Measurements from ENCODE around the gene CTXN2.
A peak's percentile ranks its signal among the peaks of the same experiment; 100 is the strongest.

Gene CTXN2

GRCh38 chr15:48191574-48192225 lies at the start of gene CTXN2:
Gene CTXN2, plus strand, starts transcription at chr15:48191665. Its CDS starts 9,636 bp downstream, at chr15:48201301.
- no peak for DNase-seq (ENCODE audit: low read depth in 2 of 3, low spot score in 2 of 3)

DNA sequence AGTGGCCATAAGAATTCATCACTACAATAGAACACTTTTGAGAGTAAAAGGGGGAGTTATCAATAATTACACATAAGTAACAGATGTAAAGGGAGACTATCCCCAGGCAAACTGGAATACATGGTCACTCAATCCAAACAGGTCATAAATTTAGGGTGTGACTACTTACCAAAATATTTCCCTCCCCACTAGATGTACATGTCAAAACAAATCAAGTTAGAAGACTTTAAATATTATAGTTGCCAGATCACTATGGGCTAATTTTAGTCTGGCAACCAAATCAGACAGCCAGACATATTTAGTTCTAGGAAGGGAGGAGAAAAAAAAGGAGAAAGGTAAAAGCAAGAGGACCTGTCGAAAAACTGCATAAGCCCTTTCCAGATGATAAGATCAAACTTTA lies 47.6 kb upstream of the CTXN2 start:
- no peak for DNase-seq (ENCODE audit: low read depth in 2 of 3, low spot score in 2 of 3)

- no peak for DNase-seq (ENCODE audit: low read depth in 2 of 3, low spot score in 2 of 3)
Measured at GRCh38 chr15:48144889-48145288, 46.6 kb upstream of the CTXN2 start.

- no peak for DNase-seq (ENCODE audit: low read depth in 2 of 3, low spot score in 2 of 3)
Measured at GRCh38 chr15:48145923-48146322, 45.5 kb upstream of the CTXN2 start.

GRCh38 chr15:48147358-48147757 lies 44.1 kb upstream of the CTXN2 start:
- DNase-seq (ENCODE audit: low read depth in 2 of 3, low spot score in 2 of 3): no peak

GRCh38 chr15:48149858-48150257 lies 41.6 kb upstream of the CTXN2 start:
- DNase-seq (ENCODE audit: low read depth in 2 of 3, low spot score in 2 of 3): no peak

GRCh38 chr15:48153526-48153925 lies 37.9 kb upstream of the CTXN2 start:
- no peak for DNase-seq (ENCODE audit: low read depth in 2 of 3, low spot score in 2 of 3)

GRCh38 chr15:48168616-48169015 lies 22.8 kb upstream of the CTXN2 start:
- no peak for DNase-seq (ENCODE audit: low read depth in 2 of 3, low spot score in 2 of 3)

DNA sequence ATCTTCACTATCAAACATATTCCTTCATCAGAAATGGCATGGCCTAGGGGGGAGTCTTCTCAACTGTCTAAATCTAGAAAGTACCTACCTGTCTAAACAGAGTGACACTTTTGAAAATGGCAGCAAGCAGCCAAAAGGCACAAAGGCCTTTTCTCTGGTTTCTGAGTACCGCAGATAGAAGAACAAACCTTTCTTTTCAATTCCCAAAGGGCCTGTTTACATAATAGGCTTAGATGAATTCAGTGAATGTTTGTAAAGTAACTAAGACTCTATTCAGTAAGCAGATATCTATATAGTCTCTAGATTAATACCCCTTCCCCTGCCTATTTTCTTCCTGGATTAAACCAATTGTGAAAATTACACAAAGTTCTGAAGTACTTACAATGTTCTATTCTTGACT lies 20.5 kb upstream of the CTXN2 start:
- no peak for DNase-seq (ENCODE audit: low read depth in 2 of 3, low spot score in 2 of 3)

GRCh38 chr15:48175126-48175525 lies 16.3 kb upstream of the CTXN2 start:
- no peak for DNase-seq (ENCODE audit: low read depth in 2 of 3, low spot score in 2 of 3)

DNA sequence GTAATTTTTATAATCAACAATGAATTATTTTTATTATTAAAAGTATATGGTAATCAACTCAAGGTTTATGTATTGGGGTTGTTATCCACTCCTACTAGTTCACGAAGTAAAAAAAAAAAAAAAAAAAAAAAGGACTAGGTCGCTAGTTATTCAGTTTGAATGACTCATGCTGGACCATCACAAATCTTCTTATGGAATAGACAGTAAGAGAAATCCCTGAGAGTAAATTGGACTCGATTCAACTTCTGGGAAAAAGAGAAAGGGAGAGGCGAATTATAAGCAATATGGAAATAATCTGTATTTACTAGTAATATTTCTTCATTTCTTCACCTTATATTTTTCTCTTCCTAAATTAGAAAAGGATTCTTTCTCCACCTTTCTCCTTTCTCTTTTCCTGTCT lies 15.4 kb upstream of the CTXN2 start:
- no peak for DNase-seq (ENCODE audit: low read depth in 2 of 3, low spot score in 2 of 3)

DNA sequence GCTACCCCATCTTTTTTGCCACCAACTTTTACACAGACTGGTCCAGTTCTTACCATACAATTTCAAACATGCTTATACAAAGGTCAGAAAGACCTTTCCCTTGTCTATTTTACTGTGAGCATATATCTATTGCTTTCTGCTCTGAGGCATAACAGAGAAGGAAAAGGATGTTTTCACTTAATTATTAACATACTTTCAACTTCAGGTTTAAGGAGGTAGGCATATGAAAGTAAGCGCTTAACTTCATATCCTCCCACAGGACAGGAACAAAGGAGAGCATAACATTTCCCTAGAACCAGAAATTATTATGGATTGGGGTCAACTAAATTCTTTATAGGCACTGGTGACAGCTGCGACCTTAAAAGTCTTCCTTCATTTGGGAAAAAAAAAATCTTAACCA lies 14.5 kb upstream of the CTXN2 start:
- DNase-seq (ENCODE audit: low read depth in 2 of 3, low spot score in 2 of 3): no peak

DNA sequence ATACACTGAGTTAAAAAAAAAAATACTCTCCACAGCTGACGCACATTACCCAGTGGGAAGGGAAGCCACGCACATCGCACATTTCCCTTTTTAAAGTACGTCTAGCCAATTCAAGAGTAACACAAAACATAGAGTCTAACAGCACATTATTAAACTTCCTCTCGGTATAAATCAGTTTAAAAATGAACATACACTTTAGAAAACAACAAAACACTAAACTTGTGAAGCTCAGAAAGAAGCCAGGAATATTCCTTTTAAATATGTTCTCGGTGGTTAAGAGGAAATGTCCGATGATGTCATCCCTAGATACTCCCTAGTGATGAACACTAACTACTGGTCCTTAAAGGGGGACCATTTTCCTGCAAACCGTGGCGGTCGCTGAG lies 14.1 kb upstream of the CTXN2 start:
- DNase-seq (ENCODE audit: low read depth in 2 of 3, low spot score in 2 of 3): no peak

GRCh38 chr15:48177766-48178647 lies 13.5 kb upstream of the CTXN2 start, which contains the start of gene MYEF2:
Gene MYEF2, minus strand, starts transcription at chr15:48178295. Its CDS starts 58 bp downstream, at chr15:48178237.
- peak; percentile 42 to 47 (median 44) for DNase-seq (ENCODE audit: low read depth in 2 of 3, low spot score in 2 of 3)

DNA sequence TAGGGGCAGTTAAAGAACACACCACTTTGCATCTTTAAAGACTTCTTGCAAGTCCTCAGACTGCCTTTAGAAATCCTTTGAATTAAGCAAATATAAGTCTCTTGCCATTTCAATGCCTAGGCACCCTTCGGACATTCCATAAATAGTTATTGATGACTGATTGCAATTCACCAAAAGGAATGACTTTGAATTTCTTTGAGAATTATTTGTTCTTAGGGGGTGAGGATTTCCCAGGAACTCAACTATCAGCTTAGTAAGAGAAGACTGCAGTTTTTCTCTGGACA lies 12.9 kb upstream of the CTXN2 start:
- no peak for DNase-seq (ENCODE audit: low read depth in 2 of 3, low spot score in 2 of 3)

DNA sequence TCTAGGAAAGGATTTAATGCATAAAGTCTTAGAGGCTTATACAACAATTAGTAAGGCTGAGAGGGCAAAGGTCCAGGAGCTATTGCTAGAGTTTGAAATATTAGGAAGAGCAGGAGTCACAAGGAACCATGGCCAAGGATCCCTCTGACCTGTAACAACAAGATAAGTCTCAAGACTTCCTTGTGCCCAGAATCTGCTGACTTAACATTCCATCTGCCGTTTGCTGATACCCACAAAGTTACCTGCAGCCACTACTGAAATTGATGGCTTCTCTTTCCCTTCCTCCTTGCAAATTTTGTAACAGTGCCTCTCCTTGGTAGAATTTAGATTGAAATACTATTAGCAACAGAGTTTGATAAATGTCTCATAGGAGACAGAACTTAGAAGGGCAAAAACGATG lies 8.7 kb upstream of the CTXN2 start:
- no peak for DNase-seq (ENCODE audit: low read depth in 2 of 3, low spot score in 2 of 3)

DNA sequence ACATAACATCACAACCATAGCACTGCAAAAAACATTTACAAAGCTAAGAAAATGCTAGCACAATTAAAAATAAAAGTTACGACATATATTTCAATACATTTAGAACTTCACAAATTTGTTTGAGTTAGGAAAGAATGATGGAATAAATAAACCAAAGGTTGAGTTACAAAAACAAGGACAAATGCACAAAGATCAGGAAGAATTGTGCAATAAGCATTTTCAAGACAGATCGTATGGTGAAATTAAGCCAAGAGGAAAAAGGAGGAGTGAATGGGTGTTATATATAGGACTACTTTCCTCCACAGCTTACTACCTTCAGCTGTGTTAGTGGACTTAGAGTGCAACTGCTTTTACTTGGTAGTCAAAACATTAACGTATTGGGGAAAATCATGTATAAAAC lies 5.9 kb upstream of the CTXN2 start:
- no peak for DNase-seq (ENCODE audit: low read depth in 2 of 3, low spot score in 2 of 3)

DNA sequence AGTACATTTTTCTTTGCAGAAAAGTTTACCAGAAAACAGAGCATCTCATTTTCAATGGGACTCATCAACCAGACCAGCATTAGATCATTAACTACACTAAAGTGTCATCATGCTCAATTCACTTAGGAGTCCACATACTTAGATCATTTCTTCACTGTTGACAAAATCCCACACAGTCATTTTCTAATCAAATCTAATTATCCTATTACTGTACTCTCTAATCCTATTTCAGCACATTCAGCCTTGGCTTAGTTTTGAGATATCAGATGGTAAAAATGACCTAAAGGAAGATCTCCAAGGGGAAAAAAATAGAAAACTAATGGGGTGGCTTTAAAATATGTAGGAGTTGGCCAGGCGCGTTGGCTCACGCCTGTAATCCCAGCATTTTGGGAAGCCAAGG lies 5.2 kb upstream of the CTXN2 start:
- DNase-seq (ENCODE audit: low read depth in 2 of 3, low spot score in 2 of 3): no peak

DNA sequence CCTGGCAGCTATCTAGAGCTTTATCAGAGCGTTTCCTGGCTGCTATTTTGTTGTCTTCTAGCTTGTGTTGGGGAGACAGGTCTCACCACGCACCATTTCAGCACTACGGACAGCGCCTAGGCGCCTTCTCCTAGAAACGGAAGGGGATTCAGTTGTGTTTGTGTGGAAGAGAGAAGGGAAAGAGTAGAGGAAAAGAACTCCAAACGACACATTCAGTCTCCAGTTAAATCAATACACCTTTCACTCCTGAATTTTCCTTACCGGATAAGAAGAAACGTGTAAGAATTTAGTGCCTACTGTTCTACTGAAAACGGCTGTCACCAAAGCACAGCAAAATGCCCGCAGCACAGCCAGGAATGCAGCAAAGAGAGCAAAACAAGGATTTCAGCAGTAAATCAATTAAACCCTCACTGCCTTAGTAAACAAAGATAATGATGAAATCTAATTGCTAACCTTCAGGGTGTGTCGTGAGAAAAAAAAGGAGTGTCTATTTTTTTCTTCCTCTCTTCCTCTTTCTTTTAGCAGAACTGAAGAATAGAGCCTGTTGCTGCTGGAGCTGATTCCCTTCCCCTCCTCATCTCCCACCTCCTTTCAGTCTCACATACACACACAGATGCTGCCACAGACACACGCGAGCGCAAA lies 412 bp upstream of the CTXN2 start:
- DNase-seq (ENCODE audit: low read depth in 2 of 3, low spot score in 2 of 3): no peak

DNA sequence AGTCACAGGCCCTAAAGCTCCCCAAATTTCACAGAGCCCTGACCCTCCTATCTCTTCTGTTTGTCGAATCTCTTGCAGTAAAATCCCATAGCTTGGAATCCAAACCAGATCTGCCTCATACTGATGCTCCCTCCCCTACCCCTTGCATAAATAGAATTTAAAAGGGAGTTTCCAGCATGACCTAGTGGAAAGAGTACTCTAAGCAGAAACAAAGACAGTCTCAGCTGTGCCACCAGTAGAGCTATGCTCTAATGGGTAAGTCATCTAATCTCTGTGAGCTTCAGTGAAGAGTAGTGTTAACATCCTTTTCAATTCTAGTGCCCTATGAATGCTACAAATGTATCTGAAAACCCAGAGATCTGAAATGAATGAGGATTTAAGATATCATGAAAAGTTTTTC lies 10.6 kb downstream of the CTXN2 start:
- no peak for DNase-seq (ENCODE audit: low read depth in 2 of 3, low spot score in 2 of 3)

GRCh38 chr15:48205981-48206380 lies 14.5 kb downstream of the CTXN2 start, which contains the start of gene SLC12A1:
Gene SLC12A1, plus strand, starts transcription at chr15:48206302. Its CDS starts 1,418 bp downstream, at chr15:48207720.
- no peak for DNase-seq (ENCODE audit: low read depth in 2 of 3, low spot score in 2 of 3)

DNA sequence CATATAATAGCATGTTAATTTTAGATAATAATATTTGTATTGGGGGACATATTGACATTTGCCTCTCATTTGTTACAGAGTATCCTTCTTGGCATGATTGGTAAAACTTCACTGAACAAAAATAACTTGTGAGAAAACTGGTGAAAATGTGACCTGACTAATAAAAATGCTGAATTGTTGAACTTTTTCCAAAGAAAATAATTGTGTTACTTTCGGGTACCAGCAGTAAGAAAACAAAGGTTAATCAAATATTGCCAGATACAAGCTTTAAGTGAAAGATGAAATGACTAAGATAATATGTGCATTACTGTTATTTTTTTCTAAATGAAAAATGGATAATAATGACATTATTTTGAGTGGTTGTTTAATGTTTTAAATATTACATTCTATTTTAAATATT lies 29.8 kb downstream of the CTXN2 start:
- no peak for DNase-seq (ENCODE audit: low read depth in 2 of 3, low spot score in 2 of 3)
